Measurements from ENCODE around the gene NFAM1. TPM values are rescaled to one million over a fixed set of nuclear protein-coding genes. Genes with fewer than 3 reads are reported as not detected.

The NFAM1 gene
- total RNA-seq, 1 donor from 2014 or later: 0.53 TPM

GRCh38 chr22:42335839-42336378 lies 96.3 kb downstream of the NFAM1 start:
- no peaks in the 10 kb centered on the region for H3K9me3 Mint-ChIP-seq
- H3K4me1 Mint-ChIP-seq (ENCODE audit: unreplicated experiment): peaks cover 32% of the 10 kb centered on the region
- peaks cover 41% of the 10 kb centered on the region for H3K27me3 Mint-ChIP-seq
- TF ChIP-seq CTCF (conservative IDR thresholded peaks at IDR 0.05): no peak
- H3K27ac Mint-ChIP-seq: no peak overlapping the region
- H3K4me3 Mint-ChIP-seq: no peak overlapping the region
- H3K36me3 Mint-ChIP-seq: no peaks in the 10 kb centered on the region
- DNase-seq (ENCODE audit: extremely low spot score, unreplicated experiment): no peak

GRCh38 chr22:42334875-42335512 lies 97.2 kb downstream of the NFAM1 start:
- peaks cover 36% of the 10 kb centered on the region for H3K27me3 Mint-ChIP-seq
- no peaks in the 10 kb centered on the region for H3K9me3 Mint-ChIP-seq
- H3K36me3 Mint-ChIP-seq: no peaks in the 10 kb centered on the region
- no peak for TF ChIP-seq CTCF (conservative IDR thresholded peaks at IDR 0.05)
- no peak overlapping the region for H3K27ac Mint-ChIP-seq
- no peak for DNase-seq (ENCODE audit: extremely low spot score, unreplicated experiment)
- H3K4me3 Mint-ChIP-seq: no peak overlapping the region
- H3K4me1 Mint-ChIP-seq (ENCODE audit: unreplicated experiment): peaks cover 36% of the 10 kb centered on the region

- DNase-seq (ENCODE audit: extremely low spot score, unreplicated experiment): no peak
- Mint-ChIP-seq H3K9me3 (no peaks in the 10 kb centered on the region), H3K27me3 (peaks cover 35% of the 10 kb centered on the region), H3K27ac (no peak overlapping the region), H3K36me3 (no peaks in the 10 kb centered on the region), H3K4me1 (ENCODE audit: unreplicated experiment) (peaks cover 44% of the 10 kb centered on the region), H3K4me3 (no peak overlapping the region)
- TF ChIP-seq CTCF (conservative IDR thresholded peaks at IDR 0.05): no peak
Observed at GRCh38 chr22:42333544-42333943, 98.7 kb downstream of the NFAM1 start.

GRCh38 chr22:42332089-42332488 lies 100.1 kb downstream of the NFAM1 start:
- H3K4me3 Mint-ChIP-seq: no peak overlapping the region
- no peak for DNase-seq (ENCODE audit: extremely low spot score, unreplicated experiment)
- no peaks in the 10 kb centered on the region for H3K9me3 Mint-ChIP-seq
- no peak for TF ChIP-seq CTCF (conservative IDR thresholded peaks at IDR 0.05)
- H3K36me3 Mint-ChIP-seq: no peaks in the 10 kb centered on the region
- H3K27ac Mint-ChIP-seq: no peak overlapping the region
- peaks cover 29% of the 10 kb centered on the region for H3K27me3 Mint-ChIP-seq
- peaks cover 37% of the 10 kb centered on the region for H3K4me1 Mint-ChIP-seq (ENCODE audit: unreplicated experiment)

GRCh38 chr22:42331014-42331413 lies 101.2 kb downstream of the NFAM1 start:
- Mint-ChIP-seq H3K4me3 (no peak overlapping the region), H3K27ac (no peak overlapping the region), H3K9me3 (no peaks in the 10 kb centered on the region), H3K4me1 (ENCODE audit: unreplicated experiment) (peaks cover 35% of the 10 kb centered on the region), H3K36me3 (no peaks in the 10 kb centered on the region), H3K27me3 (peaks cover 23% of the 10 kb centered on the region)
- no peak for DNase-seq (ENCODE audit: extremely low spot score, unreplicated experiment)
- no peak for TF ChIP-seq CTCF (conservative IDR thresholded peaks at IDR 0.05)

Other genes with a start within 250 kb of the NFAM1 start
- 56.5 and 65.1 TPM in 2 replicates for gene TCF20, start 161.8 kb downstream of the NFAM1 start, total RNA-seq (ENCODE audit: low replicate concordance)
- 76.0 and 102 TPM in 2 replicates for gene RRP7A, start 87.4 kb upstream of the NFAM1 start, total RNA-seq (ENCODE audit: low replicate concordance)
- gene SERHL2, start 121.6 kb upstream of the NFAM1 start, total RNA-seq (ENCODE audit: low replicate concordance): 2.8 and 3.9 TPM in 2 replicates
- gene POLDIP3, start 182.5 kb upstream of the NFAM1 start, total RNA-seq (ENCODE audit: low replicate concordance): 75.6 and 86.9 TPM in 2 replicates
- gene ATP5MGL, start 208.2 kb upstream of the NFAM1 start, total RNA-seq (ENCODE audit: low replicate concordance): 0.86 and 1.1 TPM in 2 replicates
- gene CYB5R3, start 217.0 kb upstream of the NFAM1 start, total RNA-seq (ENCODE audit: low replicate concordance): 89.3 and 102 TPM in 2 replicates

Data from type B pancreatic cell (in vitro differentiated cells).